ENCODE measurements around the gene USP10. TPM values are rescaled to one million over a fixed set of nuclear protein-coding genes. Genes with fewer than 3 reads are reported as not detected.

USP10 gene
- polyA plus RNA-seq, 10 donors, result 53.1 to 79.2 (median 64.1) TPM

- DNase-seq, result no peak
Measured at GRCh38 chr16:84749815-84750214, 50.0 kb downstream of the USP10 start.

- no peak for DNase-seq
Measured at GRCh38 chr16:84750575-84750974, 50.8 kb downstream of the USP10 start.

- no peak for DNase-seq
Measured at GRCh38 chr16:84751241-84751640, 51.4 kb downstream of the USP10 start.

GRCh38 chr16:84751947-84752346 is 52.1 kb downstream of the USP10 start:
- DNase-seq, result no peak

- DNase-seq, result no peak
Measured at GRCh38 chr16:84752600-84752999, 52.8 kb downstream of the USP10 start.

GRCh38 chr16:84753412-84754326 is 53.9 kb downstream of the USP10 start:
- DNase-seq, result no peak

GRCh38 chr16:84754353-84754856 is 54.6 kb downstream of the USP10 start:
- peak; percentile 83 to 91 (median 84) for DNase-seq

- no peak for DNase-seq
Measured at GRCh38 chr16:84754956-84755672, 55.3 kb downstream of the USP10 start.

GRCh38 chr16:84756830-84757229 is 57.0 kb downstream of the USP10 start:
- DNase-seq, result no peak

GRCh38 chr16:84758627-84759026 is 58.8 kb downstream of the USP10 start:
- DNase-seq, result no peak

GRCh38 chr16:84759061-84759460 is 59.3 kb downstream of the USP10 start:
- no peak for DNase-seq

- no peak for DNase-seq
Measured at GRCh38 chr16:84759906-84760305, 60.1 kb downstream of the USP10 start.

GRCh38 chr16:84761448-84762368 is 61.9 kb downstream of the USP10 start:
- DNase-seq, result no peak

- DNase-seq, result no peak
Measured at GRCh38 chr16:84763164-84763563, 63.4 kb downstream of the USP10 start.

- DNase-seq, result no peak
Measured at GRCh38 chr16:84763629-84764028, 63.8 kb downstream of the USP10 start.

GRCh38 chr16:84764970-84765369 is 65.2 kb downstream of the USP10 start:
- no peak for DNase-seq

GRCh38 chr16:84765616-84766580 is 66.1 kb downstream of the USP10 start:
- no peak for DNase-seq

GRCh38 chr16:84766978-84767773 is 67.4 kb downstream of the USP10 start:
- DNase-seq, result no peak

GRCh38 chr16:84768061-84768807 is 68.4 kb downstream of the USP10 start:
- no peak for DNase-seq
